ENCODE measurements around the gene ZBTB16.

ZBTB16 gene

GRCh38 chr11:114065094-114065493, 5.6 kb downstream of the ZBTB16 start:
- DNase-seq, result no peak

DNA sequence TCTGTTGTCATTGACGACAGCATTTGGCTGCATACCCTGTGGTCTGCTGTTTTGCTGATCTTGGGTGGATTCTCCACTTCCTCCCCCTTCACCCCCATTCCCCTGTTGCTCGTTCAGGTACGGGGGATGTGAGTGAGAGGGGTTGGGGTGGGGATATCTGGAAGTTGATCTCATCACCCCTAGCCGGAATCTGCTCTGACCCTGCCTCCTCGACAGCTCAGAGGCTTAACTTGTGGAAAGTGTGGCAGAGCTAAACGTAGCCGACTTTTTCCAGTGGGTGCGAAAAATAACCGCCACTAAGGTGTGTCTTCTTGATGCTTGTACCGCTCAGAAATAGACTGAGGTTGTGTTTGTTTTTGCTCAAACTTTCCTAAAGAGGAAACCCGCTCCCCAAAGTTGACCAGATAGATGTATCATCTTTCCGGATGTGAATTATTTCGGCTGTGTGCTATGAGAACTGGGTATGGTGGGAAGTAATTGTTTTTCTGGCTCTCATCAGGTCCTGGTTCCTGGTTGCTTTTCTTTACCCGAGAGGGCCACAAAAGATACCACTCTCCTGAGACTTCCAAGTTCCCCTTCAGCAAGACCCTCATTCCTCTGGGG, 6.6 kb downstream of the ZBTB16 start:
- DNase-seq, result no peak

DNA sequence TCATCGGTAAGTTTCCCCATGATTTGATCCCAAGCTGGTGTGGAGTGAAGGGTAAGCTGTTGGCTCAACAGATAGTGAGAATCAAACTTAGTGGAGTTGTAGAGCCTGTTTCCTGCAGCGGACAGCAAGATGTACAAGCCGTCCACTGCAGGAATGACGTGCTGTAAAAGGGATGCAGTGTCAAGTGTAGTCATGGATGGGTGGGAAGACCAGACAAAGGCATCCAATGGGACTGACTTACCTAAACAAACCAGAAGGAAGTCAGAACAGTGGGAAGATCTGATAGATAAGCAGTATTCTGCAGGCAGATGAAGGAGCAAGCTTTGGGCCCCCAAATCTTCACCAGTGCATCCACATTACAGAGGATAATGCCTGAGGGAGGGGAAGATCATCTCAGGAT, 8.8 kb downstream of the ZBTB16 start:
- no peak for DNase-seq

DNA sequence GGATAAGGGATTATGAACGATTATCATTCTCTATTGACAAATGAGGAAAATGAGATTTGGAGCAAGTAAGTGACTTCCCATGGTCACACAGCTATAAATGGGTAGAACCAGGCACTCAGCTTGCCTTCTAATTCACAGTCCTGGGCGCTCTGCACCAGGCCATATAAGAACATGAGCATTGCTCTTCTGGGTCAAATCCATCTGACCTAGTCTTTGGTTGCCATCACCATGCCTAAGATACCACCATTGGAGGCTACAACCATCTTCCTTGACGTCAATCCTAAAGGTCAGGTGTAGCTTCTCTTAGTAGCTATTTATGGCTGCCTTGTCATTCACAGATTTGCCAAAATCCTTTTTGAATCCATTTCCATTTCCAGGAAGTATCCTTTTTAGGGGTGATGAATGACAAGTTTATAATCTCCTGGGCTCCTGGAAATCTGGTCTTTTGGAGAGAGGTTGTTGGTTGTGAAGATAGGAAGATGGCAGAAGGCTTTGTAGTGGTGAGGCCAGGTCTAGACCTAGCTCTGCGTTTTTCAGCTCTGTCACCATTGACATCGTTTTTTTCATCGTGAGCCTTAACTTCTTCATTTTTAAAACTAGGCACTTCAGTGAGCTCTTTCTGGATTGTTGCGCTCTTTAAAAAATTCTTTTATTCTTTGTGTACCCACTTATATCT, 11.1 kb downstream of the ZBTB16 start:
- DNase-seq, result no peak

GRCh38 chr11:114073007-114073827, 13.7 kb downstream of the ZBTB16 start:
- DNase-seq, result no peak

DNA sequence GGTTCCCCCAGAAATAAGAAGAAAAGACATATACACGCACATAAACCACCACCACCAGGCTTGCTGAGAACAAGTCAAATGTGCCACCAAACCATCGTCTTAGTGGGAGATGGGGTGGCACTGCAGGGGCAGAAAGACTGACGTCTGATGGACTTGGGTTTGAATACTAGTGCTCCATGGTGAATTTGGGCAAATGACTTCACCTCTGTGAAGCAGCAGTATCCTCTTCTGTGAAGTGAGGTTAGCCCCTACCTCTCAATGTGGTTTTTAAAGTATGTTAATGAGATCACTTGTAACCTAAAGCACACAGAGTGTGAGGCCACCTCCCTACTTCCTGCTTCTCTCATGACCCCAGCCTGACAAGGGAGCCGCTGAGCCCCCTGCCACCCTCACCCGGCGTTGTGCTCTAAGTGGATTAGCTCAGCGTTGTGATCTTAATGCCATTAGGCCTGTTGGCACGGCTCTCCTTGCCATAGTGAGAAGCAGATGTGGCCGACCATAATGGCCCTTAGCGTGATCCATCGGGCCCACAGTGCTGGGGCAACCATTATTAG, 14.4 kb downstream of the ZBTB16 start:
- DNase-seq, result no peak

DNA sequence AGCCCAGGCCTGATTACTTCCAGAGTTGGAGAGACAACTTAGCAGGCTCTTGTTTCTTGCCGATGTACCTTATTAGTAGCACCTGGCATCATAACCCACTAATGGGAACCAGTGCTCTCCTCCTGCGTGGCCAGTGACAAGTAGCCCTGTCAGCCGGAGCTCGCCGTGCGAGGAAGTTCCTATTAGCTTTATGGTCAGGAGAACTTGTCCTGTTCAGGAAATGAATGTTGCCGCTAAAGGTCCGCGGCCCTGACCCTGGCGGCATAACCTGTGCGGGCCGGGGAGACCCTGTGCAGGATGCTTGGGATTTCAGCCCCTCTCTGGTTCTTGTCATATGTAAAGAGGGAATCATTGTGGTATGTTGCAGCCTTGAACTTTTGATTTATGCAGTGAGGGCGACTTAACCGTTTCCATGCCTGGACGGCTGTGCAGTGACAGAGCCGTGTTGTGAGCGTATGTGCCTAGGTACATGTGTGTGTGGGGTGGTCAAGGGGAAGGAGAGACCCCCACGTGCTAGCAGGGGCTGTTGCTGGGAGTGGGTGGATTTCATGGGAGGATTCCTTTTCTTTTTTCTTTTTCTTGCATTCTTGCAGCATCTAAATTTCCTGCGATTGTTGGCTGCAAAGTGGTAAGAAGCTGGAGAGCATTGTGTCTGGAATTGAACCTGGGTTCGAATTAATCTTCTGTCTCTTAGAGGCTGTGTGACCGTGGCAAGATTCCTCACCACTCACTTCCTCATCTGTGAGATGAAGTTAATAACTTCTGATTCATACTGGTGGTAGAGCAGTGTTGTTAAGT, 15.2 kb downstream of the ZBTB16 start:
- DNase-seq, result no peak

- DNase-seq, result no peak
Measured at GRCh38 chr11:114075344-114075610, 15.8 kb downstream of the ZBTB16 start.

DNA sequence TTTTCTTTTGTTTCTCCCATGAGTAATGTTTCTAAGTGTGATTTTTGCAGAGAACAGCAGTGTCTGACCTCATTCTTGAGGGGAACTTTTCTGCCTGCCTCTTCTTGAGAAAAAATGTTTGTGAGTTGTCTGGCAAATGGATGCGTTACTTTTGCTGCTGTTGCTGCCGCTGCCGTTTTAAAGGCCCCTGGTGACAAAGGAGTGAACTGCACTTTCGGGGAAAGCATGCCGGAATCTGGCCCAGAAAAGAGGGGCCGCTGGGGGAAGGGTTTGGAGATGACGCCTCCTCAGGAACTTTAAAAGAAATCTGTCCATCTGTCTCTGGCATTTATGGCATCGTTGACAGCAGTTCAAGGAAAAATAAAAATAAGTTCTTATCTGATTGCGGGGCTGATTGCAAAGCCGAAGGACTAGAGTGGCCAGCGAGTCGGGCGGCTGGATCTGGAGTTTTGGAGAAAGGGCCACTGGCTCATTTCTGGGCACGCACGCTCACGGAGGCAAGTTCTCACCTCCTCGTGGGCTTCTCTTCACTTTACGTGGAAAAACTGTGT, 16.5 kb downstream of the ZBTB16 start:
- DNase-seq, result no peak

GRCh38 chr11:114076921-114077331, 17.4 kb downstream of the ZBTB16 start:
- peak; percentile 57 to 67 for DNase-seq

DNA sequence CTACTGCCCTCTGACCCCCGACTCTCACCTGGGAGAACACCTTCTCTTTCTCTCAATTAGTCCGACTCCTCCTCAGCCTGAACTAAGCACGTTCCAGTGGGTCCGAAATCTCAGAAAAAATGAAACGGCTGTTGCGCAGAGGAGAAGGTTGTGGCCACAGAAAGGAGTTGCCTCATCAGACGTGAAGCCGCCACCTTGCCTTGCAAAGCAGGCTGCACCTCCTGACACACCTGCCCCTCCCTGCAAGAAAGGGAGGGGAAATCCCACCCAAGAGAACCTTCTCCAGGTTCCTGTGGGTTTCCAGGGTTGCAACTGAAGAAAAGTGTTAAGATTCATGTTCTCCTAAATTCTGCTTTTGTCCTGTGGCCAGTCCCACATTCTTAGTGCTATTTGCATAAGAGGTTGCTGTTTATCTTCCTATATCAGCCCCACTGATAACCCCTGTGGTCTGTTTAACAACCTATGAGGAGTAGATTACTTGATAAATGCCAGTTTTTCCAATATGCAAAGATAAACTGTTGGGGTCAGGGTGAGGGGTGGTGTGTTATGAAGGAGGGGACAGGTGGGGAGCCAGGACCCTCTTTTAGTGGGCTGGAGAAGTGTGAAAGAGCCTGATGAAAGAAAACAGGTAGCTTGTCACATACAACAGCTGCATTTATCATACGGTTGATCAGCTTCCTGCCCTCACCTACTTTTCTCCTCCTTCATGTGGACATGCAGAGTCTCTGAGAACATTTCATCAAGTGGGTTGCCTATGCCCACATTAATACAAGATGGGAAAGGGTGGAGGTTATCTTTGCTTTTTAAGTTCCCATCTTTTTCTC, 18.2 kb downstream of the ZBTB16 start:
- DNase-seq, result no peak

- DNase-seq, result no peak
Measured at GRCh38 chr11:114078423-114078822, 18.9 kb downstream of the ZBTB16 start.

DNA sequence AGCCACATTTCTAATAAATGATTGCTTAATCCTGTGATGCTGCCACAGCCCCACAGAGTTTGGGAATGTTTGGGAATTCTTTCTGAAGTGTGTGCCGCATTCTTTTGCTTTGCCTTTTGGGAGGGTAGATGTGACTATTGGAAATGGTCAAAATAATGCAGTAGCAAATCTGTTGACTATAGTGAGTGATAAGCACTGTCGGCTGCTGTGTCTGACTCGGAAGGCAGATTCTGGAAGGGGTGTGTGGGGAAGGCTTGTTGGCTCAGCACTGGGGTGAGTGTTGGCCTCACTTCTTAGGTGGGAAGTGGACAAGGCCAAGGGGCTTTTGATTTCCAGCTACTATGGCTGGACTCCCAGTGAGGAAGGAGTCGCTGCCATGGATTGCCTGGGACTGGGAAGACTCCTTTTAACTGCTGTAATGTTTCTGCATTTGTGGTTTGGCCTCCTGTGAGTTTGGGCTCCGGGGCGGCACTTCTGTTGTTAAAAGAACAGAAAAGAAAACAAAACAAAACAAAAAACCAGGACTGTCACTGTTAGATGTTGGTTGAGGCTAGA, 20.1 kb downstream of the ZBTB16 start:
- no peak for DNase-seq

- peak; percentile 16 to 25 for DNase-seq
Measured at GRCh38 chr11:114080219-114080618, 20.7 kb downstream of the ZBTB16 start.

- no peak for DNase-seq
Measured at GRCh38 chr11:114080769-114081168, 21.3 kb downstream of the ZBTB16 start.

DNA sequence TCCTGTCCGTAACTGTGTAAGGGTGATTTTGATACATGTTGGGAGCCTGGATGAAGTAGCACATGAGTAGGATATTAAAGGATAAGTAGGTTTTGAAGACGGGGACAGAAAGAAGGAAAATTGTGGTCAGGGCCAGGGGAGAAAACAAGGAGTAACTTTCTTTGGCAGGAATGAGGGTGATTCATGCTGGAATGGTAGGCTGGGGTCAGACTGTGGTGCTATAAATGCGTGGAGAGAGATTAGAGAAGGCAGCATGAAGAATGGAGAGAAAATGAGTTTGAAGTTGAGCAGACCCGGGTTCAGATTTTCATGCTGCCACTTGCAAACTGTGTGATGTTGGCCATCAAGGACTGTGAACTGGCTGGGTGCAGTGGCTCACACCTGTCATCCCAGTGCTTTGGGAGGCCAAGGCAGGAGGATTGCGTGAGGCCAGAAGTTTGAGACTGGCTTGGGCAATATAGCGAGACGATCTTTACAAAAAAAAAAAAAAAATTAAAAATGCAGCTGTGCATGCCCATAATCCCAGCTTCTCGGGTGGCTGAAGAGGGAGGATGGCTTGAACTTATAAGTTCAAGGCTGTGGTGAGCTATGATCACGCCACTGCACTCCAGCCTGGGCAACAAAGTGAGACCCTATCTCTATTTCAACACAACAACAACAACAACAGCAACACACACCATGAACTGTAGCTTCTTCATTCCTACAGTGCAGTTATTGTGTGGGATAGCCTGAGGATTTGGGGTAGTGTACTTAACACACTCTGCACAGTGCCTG, 22.3 kb downstream of the ZBTB16 start:
- DNase-seq, result no peak

DNA sequence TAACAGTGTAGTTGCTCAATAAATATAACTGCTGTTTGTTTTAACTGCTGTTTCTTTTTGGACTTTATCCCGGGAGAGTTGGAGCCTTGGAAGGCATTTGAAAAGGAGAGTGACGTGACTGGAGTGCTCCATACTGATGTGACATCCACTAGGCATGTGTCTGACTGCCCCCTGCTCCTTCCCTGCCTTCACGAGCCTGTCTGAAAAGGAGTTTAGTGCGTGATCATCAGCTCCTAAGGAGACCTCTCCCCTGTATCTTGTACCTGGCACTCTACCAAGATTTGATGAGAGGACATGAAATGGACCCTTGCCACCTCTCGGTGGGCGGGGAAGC, 22.9 kb downstream of the ZBTB16 start:
- DNase-seq, result no peak

GRCh38 chr11:114082767-114083181, 23.3 kb downstream of the ZBTB16 start:
- DNase-seq, result no peak

DNA sequence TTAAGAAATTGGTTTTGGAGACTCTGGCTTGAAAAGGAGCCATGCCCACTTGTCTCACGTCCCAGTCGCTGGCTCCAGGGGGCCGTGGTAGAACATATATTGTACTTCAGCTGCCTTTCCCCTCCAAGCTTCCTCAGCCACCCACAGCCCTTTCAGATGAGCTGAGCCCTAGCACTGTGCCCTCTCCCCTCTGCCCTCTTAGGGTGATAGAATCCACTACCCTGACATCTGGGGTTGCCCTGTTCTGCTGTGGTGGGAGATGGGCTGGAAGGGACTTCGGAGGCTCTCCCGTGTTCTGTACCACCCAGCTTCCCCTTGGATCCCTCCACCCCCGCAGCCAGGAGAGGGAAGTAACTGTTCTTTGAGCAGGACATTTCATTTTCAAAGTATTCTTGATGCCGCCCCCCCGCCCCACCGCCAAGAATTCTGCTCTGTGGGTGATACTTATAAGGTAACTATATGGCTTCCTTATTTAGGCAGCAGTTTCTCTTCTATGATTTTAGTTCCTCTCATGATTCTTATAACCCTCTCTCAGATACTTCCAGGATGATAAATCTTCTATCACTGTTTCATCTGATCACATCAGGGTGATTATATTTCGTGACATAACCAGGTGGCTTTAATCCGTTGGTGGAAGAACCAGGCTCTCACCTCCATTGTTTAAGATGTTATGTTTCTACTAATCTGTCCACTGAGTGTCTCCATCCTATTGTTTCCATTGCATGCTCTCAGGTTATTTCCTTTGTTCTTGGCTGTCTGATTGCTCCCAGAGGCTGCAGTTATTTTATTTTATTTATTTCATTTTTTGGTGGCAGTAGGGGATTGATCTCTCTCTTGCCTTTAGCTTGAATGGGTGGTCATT, 24.1 kb downstream of the ZBTB16 start:
- DNase-seq, result no peak

DNA sequence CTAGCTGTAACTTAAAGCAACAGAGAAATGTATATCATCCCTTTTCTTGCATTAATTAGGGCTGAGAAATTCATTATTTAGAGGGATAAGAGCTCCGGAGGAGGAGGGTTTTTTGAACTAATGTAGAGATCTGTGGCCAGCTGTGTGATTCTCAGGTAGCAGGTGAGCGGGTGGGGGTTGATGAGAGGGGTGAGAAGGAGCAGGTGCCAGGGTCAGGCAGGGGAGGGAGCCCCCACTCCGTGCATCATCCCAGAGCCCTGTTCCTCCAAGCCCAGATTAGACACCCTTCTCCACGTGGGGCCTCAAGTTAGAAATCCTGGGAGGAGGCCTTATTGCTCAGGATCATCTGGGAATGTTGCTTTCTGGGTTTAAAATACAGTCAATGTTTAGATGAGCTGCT, 24.9 kb downstream of the ZBTB16 start:
- no peak for DNase-seq

Data from SHP77 (cell line).